ENCODE data around the gene NOP9.
A peak's percentile ranks its signal among the peaks of the same experiment; 100 is the strongest.

NOP9 gene

DNA sequence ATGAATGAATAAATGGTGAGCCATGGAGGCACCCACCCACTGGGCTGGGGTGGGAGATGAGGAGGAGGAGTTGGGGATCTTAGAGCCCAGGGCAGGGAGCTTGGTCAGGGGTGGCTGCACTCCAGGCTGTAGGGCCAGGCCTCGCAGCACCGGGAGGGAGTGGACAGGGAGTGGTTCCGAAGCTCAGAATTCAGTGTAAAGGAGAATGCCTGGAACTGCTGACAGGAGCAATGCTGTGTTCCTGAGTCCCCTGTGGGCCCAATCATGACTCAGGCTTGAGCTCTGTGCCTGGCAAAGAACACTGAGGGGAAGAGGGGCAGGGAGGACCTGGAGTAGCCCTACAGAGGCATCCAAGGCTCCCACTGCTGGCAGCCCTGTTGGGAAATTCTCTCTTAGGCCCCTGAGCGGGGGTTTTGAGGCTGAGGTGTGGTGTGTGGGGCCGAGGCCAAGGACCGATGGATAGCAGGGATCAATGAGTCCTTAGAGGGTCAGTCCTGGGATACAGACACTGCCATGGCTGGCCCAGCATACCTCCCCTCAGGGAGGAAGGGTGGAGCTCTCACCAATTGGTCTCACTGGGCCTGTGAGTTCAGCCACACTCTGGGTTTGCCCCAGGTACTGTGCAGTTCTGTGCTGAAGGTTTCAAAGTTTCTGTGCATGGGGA lies 18.7 kb upstream of the NOP9 start:
- no peak for DNase-seq (ENCODE audit: low read depth in 1 of 2, low spot score in 1 of 2)

DNA sequence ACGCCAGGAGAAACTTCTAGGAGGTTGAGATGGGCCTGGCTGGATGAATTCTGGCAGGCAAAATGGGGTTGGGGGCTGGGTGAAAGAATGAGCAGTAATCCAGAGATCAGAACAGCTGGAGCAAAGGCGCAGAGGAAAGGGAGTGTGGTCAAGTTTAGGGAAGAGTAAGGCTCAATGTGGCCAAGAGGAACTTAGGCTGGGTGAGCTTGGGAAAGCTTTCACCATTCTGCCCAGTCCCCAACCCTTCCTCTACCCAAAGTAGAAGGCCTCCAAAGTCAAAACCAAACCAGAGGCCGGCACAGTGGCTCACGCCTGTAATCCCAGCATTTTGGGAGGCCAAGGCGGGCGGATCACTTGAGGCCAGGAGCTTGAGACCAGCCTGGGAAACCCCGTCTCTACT lies 18.0 kb upstream of the NOP9 start:
- no peak for DNase-seq (ENCODE audit: low read depth in 1 of 2, low spot score in 1 of 2)

DNA sequence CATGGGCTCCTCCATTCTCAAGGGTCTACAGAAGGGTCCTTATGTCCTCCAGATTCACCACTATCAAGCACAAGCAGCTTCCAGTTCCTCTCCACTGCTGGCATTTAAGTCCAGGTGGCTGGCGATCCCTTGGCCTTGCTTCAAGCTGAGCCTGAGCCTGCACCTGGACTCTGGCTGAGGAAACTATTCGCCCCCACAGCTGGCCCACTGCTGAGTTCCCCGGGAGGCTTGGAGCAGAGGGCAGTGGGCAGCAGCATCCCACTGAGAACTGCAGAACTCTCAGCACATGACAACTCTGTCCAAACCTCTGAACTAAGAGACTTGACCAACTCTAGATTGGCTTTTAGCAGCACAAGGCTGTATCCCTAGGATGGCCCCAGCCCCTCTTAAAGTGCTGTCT lies 16.9 kb upstream of the NOP9 start:
- DNase-seq (ENCODE audit: low read depth in 1 of 2, low spot score in 1 of 2): no peak

DNA sequence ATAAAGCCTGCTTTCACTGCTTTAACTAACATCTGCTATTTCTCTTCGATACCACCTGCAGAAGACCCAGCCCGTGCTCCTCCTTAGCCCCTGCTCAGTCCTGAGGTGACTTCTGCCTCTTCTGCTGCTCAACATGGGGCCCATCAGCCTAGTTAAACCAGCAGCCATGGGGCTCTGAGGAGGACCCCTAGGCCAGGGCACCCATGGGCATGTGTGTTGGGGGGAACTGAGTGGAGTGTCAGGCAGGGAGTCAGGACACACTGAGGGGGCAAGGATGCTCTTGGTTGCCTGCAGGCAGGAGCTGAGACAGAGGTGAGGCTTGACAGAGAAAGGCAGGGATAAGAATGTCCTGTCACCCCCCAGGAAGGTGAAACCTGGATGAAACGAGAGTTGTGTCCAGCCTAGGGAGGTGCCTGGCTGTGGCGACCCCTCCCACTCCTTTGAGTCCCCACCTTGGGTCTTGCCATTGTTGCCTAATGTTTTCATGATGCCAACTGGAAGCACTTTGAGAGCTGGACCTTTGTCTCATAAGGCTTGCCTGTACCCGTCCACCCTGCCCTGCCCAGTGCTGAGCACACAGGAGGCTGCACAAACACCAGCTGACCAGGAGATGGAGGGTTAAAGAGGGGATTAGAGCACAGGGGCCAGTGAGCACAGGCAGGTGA lies 15.7 kb upstream of the NOP9 start:
- DNase-seq (ENCODE audit: low read depth in 1 of 2, low spot score in 1 of 2): no peak

DNA sequence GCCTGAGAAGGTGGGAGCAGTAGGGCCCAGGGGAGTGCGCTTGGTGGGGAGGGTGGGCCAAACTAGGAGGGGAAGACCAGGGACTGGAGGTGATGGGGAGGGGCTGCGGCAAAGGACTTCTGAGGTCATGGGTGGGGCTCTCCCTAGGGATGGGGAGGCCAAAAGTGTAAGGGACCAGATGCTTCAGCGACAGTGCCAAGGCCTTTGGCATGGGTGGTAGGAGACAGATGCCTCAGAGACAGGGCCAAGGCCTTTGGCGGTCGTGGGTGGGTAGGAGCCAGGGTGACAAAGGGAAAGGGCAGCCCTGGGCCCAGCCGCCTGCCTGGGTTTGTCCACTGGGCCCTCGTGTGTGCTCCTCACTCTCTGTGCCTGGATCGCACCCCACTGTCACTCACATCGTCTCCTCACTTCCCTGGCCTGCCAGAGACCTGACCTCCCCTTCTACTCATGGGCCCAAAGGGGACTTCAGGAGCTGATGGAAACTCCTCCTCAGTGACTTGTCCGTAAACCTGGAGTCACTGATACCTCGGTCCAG lies 15.1 kb upstream of the NOP9 start:
- DNase-seq (ENCODE audit: low read depth in 1 of 2, low spot score in 1 of 2): no peak

DNA sequence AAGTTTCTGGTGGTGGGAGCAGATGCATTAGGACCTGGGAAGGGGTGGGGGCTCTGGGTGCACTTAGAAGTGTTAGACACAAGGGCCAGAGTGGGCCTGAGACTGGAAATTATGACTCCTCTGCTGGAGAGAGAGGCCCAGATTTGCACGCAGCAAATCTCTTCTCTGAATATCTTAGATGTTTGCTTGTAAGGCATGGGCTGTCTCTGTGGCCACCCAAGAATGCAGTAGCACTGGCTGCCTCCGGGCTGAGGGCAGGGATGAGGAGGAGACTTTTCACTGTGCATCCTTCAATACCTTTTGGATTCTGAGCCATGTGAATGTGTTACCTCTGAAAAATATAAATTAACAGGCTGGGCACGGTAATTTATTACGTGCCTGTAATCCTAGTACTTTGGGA lies 14.3 kb upstream of the NOP9 start:
- no peak for DNase-seq (ENCODE audit: low read depth in 1 of 2, low spot score in 1 of 2)

DNA sequence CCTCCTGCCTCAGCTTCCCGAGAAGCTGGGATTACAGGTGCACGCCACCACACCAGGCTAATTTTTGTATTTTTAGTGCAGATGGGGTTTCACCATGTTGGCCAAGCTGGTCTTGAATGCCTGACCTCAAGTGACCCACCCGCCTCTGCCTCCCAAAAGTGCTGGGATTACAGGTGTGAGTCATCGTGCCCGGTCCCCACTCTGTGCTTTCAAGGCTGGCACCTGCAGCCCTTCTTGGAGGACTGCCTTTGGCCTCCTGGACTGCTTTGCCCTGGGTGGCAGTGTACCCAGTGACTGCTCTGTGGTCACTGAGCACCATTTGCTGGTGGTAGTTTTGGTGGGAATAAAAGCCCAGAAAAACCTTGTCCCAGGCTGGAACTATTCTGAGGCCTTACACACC lies 12.7 kb upstream of the NOP9 start:
- no peak for DNase-seq (ENCODE audit: low read depth in 1 of 2, low spot score in 1 of 2)

DNA sequence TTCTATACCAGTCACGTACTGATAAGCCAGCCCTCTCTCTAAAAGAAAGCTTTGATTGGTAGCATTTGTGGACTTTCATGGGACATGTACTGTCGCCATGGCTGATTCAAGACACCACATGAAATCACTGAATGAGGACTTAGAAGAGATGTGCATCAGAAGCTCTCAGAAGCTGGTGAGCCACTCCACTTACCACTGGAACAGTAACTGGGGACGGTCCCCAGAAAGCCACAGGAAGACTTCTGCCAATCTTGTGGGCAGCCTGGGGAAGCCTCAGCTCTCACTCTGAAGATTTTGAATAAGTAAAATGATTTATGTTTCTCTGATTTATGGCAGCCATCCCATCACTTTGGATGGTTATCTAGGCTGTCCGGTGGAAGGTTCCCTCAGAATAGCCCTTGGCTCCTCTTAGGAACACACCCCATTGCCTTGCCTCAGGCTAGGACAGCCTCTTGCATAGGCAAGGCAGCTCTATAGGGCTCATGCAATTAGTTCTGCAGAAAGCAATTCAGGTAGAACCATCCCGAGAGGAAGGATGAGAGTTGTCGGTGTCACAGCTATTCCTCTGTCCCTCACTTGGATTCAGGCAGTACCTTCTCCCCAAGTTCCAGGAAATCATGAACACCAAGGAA lies 9.9 kb upstream of the NOP9 start:
- peak in 1 of 2 donors; percentile 58 for DNase-seq (ENCODE audit: low read depth in 1 of 2, low spot score in 1 of 2)

DNA sequence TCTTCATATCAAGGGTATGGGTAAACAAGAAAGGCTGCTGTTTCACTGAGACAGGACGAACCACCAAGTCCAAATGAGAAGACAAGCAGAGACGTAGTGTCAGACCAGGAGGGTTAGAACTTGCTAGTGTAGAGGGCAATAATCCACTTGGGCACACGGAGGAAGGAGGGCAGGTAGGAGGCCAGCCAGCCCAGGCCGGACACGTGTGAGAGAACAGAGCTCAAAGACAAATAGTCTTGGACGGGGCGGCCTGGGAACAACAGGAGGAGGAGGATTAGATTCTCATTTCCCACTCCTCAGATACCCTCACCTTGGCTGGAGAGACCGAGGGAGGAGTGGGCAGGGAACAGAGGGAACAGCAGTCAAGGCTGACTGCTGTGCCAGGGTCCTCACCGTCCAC lies 8.9 kb upstream of the NOP9 start:
- no peak for DNase-seq (ENCODE audit: low read depth in 1 of 2, low spot score in 1 of 2)

DNA sequence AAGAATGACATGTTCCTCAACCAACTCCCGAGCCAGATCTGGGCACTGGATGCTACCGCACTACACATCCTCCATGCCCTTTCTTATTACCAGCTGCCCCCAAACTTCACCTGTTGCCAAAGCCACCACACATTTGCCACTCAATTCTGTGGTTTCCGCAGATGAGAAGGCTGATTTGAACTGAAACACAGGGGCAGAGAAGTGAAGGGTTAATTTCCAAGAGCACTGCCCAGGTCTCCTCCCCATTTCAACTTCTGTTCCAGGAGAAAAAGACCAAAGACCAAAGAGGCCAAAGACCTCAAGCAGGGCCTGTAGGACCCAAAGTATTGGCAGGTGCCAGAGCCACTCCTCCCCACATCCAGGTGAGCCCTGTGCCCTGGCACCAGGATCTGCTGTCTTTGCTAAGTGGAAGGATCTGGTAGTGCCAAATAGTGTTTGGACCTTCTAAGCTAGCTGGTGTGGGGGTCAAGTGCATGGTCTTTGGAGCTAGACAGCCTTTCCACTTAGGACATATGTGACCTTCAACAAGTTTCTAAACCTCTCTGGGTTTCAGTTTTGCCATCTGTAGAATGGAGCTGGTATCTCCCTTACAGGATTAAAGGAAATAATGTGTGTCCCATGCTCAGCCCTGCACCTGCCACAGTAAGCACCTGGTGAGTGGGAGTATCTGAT lies 8.1 kb upstream of the NOP9 start:
- DNase-seq (ENCODE audit: low read depth in 1 of 2, low spot score in 1 of 2): no peak

DNA sequence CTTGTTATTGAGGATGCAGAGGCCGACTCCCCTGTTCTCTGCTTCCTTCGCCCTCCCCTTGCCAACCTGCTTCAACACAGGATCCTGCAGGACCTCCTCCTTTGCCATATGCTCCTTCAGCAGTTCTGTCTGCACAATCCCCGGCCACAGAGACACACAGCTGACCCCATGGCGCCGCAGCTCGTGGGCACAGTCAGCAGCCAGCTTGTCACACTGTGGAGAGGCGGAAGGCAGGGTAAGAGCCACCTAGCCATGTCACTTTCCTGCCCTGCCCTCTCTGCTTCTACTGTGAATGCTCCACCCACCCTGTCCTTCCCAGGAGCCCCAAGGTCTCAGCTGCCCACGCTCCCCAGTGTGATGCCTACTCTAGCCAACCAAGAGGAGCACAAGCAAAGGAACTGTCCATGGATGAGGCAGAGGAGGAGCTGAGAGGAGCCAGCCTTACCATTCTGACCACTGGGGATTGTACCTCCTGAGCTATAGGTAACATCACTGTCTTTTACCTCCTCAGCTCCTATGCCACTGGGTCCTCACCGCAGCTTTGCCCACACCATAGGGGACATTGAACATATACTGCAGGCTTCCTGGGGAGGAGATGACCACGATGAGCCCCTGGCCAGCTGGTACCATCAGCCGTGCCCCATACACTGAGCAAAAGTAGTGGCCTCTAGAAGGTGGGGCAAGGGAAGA lies 7.4 kb upstream of the NOP9 start:
- no peak for DNase-seq (ENCODE audit: low read depth in 1 of 2, low spot score in 1 of 2)

DNA sequence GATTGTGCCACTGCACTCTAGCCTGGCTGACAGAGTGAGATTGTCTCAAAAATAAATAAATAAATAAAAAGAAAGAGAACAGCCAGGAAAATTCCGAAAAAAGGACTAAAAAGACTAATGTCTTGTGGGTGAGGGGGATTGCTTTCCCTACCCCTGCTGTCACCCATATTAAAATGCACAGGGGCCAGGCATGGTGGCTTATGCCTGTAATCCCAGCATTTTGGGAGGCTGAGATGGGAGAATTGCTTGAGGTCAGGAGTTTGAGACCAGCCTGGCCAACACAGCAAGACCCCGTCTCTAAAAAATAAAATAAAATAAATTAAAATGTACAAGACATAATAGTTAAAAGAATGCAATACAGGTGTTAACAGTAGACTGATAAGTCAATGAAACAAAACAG lies 6.1 kb upstream of the NOP9 start:
- DNase-seq (ENCODE audit: low read depth in 1 of 2, low spot score in 1 of 2): no peak

DNA sequence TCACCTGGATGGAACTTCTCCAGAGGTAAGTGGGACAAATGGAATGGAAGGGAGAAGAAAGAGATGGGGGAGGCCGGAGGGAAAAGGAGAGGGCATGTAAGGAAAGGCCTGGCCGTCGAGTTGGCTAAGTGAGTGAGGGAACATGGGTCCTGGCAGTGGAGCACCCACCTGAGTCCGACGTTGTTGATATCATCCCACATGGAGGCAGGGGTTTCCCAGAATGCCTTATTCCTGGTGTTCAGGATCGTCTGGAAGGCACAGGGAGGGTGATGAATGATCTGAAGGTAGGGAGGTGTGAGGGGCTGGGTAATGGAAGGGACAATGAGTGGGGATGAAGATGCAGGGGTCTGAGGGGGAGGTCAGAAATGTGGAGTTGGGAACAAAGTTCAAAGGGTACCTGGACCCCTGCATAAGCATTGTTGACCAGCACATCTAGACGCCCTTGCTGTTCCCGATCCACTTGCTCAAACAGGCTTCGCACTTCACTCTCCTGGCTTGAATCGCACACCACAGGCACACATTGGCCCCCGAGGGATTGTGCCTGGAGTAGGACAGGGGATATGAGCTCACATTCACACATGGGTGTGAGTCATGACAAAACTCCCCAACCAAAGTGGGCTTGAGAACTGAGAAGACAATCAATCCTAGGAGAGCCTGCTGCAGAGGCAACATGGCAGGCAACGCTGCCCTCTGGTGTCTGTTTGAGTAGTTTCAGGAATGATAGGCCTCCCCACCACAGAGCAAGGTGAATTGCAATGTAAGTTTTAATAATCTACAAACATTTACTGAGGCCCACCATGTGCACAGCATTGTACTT lies 3.1 kb upstream of the NOP9 start:
- DNase-seq (ENCODE audit: low read depth in 1 of 2, low spot score in 1 of 2): peak; percentile 45 to 71

DNA sequence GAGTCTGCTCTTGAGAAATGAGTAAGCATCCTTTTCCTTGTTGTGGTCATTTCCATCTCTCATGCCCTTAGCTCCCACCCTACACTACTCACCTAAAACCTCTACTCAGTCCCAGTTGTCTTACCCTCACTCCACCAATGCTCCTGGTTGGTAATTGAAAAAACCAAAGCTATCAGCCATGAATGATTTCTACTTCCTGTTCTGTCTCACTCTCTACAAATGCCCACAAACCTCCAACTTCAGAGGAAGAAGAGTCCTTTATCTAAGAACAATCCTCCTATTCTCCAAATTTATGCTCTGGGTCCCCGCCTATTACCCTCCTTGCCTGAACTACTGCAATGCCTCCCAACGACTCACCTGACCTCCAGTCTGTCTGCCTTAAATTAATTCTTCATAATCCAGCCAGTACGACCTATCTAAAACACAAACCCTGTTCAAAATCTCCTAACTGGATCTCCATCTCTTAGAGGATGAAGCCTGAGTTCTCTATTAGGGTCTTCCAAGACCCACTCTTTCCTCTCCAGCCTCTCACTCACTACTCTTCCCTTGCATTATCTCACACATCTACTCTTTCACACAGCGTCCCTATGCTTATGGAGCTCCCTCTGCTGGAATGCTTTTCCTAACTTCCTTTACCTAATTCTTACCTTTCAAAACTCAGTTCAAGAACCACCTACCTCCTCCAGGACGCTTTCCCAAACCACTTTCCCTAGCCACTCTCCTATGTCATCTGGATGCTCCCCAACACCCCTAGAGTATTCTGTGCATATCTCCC lies 2.3 kb upstream of the NOP9 start:
- no peak for DNase-seq (ENCODE audit: low read depth in 1 of 2, low spot score in 1 of 2)

DNA sequence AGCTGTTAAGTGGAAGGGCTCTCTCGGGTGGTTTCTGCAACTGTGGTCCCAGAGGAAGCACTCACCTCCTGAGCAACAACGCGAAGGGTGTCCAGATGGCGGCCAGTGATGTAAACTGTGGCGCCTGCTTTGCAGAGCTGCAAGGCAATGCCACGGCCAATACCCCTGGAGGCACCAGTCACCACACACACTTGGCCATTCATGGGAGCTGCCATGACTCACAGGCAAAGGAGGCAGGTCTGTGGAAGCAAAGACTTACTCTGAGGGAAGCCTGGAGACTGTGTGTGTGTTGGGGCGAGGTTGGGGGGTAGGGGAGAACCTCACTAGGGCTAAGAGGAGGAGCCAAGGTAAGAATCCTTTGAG lies 777 bp upstream of the NOP9 start:
- DNase-seq (ENCODE audit: low read depth in 1 of 2, low spot score in 1 of 2): no peak

DNA sequence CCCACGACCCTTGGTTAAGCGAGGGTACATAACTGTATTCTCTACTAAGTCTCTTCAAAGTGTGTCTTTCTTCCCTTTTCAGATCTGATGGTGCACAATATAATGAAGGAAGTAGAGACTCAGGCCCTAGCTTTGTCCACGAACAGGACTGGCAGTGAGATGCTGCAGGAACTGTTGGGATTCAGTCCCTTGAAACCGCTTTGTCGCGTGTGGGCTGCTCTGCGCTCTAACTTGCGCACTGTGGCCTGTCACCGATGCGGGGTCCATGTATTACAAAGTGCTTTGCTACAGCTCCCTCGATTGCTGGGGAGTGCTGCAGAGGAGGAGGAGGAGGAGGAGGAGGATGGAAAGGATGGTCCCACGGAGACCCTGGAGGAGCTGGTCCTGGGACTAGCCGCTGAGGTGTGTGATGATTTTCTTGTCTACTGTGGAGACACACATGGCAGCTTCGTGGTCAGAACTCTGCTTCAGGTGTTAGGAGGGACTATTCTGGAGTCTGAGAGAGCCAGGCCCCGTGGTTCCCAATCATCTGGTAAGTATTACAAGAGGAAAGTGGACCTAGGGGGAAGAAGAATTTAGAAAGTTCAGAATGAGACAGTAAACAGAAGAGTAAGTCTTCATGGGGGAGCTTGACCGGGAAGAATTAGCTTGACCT lies 803 bp downstream of the NOP9 start:
- DNase-seq (ENCODE audit: low read depth in 1 of 2, low spot score in 1 of 2): no peak

DNA sequence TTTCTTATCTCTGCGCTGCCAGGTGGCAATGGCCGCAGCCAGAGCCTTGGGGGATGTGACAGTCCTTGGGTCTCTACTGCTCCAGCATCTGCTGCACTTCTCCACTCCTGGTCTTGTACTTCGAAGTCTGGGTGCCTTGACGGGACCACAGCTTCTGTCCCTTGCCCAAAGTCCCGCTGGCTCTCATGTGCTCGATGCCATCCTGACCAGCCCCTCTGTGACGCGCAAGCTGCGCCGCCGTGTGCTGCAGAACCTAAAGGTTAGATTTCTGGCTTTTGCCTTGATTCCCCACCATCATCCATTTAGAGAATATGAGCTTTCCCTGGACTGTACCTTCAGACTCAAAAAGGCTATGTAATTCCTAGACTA lies 4.4 kb downstream of the NOP9 start:
- DNase-seq (ENCODE audit: low read depth in 1 of 2, low spot score in 1 of 2): no peak

DNA sequence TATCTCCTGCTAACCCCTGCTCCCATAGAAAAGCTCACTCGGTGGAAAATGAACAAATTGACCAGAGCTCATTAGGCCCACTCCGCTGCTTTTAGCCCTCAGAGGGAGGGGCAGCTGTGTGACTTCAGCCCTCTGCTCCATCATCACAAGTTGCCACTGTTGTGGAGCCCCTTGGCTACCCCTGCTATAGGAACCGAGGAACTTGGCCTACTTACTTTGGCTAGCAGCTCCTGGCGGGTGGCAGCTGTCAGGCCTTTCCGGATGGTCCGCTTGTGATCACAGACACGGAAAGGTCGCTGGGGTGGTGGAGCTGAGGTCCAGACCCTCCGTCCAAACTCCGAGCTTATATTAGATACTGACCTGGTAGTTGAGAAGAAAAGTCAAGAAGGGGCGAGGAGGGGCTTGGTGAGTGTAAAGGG lies 7.5 kb downstream of the NOP9 start:
- DNase-seq (ENCODE audit: low read depth in 1 of 2, low spot score in 1 of 2): no peak

DNA sequence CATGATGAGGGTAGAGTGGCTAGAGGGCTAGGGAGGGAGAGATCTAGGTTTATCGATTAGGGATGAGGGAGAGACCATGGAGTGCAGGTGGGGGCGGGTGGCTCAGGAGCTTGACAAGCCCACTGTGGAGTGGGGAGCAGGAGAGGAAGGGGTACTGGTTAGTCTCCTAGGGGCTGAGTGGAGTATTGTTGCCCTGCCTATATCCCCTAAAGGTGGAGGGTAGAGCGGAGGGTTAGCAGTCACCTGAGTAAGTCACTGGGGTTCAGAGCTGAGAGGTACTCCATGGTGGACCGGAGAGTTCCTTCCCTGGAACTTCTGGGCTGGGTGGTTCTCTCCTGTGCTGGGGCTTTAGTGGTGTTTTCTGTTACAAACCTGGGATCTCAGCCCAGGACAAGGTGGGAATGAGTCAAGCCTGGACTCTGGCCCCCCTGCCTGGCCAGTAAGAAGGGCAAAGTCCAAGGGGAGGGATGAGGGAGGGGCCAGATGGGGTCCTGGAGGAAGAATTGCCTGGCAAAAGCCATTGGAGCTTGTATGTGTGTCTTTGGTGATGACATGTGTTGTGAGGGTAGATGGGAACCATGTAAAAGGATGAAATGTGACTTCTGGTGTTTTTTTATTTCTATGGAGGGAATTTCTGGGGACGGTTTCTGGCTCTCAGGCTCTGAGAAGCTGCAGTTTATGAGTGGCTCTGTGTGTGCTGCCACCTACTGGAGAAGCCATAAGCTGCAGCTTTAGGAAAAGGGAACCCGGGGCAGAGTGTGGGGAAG lies 8.1 kb downstream of the NOP9 start, which contains the start of gene CIDEB:
TSS of gene CIDEB (minus strand) at position 403 of the 767 bp plus-strand sequence. CDS start at position 284, 119 bp downstream.
- DNase-seq (ENCODE audit: low read depth in 1 of 2, low spot score in 1 of 2): peak; percentile 35 to 59
